HG02763 (cell line): ENCODE results near the gene GGCT.

Experiments used
- ATAC-seq: cut with Tn5 transposase; IDR thresholded peaks from one replicate; pipeline ENCODE4 v1.9.1; 2021; ENCODE audit warnings: mild to moderate bottlenecking, moderate library complexity; ENCODE audit not compliant: unreplicated experiment

Gene GGCT

DNA sequence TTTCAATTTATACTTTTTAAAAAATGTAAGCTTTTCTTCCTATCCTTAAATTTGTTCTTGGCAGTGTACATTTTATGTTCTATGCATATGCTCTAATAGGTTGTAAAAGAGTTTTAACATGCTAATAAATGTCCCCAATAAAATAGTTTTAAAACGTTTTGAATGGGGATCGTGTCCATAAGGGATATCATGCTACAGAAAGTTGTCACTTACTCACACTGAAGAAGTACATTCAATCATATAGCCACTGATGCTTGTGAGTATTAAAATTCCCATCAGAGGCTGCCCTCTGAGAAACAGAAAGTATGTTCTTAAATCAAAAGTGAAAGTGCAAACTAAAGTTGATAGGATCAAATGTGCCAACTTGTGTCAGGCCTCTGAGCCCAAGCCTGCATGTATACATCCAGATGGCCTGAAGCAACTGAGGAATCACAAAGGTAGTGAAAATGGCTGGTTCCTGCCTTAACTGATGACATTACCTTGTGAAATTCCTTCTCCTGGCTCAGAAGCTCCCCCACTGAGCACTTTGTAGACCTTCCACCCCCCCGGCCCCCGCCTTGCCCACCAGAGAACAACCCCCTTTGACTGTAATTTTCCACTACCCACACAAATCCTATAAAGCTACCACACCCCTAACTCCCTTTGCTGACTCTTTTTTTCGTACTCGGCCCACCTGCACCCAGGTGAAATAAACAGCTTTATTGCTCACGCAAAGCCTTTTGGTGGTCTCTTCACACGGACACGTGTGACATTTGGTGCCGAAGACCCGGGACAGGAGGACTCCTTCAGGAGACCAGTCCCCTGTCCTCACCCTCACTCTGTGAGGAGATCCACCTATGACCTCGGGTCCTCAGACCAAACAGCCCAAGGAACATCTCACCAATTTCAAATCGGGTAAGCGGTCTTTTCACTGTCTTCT lies 25.2 kb downstream of the GGCT start:
- no peak for ATAC-seq

DNA sequence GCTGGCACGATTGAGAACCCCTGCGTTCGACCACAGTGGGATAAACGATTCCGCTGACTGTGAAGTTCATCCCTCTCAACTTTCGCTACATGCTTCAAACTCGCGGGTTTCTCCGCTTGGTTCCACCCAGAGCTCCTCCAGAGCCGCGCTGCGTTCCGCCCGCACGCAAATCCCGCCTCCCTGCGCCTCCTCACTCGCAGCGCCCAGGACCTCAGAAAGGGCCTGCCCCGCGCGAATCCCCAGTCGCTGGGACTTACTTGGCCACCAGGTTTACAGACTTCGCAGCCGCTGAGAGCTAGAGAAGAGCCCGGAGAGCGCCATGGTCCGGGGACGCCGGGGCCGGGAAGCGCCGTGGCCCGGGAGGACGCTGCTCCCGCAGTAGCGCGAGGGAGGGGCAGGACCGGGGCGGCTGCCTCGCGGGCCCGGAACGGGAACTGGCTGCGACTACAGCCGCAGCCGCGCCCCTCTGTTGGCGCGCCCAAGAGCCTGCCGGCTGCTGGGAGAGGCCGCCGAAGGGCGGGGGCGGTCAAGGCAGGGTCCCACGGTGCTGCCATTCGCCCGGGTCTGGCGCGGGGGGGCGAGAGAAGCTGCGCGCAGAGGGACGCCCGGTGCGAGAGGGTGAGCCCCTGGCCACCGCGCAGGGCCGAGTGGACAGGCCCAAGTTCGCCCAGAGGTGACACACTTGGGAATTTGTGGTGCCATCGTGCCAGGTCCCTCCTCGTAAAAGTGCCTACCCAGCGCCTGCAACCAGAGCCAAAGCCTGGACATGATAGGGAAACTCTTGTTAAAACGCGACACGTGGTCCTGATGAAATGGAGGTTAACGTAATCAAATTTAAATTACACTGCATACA lies 26.1 kb downstream of the GGCT start, which contains the start of gene NOD1:
TSS of gene NOD1 (minus strand) at position 436 of the 853 bp plus-strand sequence. CDS start 21,863 bp downstream, outside the sequence.
- peak; percentile 89 for ATAC-seq

DNA sequence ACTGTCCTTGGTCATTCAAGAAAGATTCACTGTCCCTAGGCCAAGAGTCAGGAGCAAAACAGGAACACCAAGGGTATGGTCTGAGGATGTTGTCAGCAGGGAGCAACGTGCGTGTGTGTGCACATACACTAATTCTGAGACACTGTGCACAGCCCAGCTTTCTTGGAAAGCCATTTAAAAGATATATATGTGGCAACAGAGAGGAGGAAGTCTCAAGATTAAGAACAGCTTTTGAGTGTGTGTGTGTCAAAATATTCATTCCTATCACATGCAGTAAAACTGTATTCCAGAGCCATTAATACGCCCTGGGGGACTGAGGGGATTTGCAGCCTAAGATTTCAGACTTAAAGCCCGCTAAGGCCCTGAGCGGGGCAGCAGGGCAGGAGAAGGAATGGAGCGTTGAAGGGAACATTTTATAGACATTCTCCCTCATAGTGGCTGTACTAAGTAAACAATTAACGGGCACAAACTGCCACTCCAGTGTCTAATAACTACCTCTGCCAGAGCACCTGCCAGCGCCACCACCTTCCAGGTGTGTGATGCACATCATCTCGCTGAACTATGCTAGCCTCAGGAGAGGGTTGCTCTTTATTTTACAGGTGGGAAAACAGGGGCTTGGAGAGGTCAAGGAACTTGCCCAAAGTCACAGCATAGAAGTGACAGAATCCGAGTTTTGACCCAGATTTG lies 28.0 kb downstream of the GGCT start:
- no peak for ATAC-seq

DNA sequence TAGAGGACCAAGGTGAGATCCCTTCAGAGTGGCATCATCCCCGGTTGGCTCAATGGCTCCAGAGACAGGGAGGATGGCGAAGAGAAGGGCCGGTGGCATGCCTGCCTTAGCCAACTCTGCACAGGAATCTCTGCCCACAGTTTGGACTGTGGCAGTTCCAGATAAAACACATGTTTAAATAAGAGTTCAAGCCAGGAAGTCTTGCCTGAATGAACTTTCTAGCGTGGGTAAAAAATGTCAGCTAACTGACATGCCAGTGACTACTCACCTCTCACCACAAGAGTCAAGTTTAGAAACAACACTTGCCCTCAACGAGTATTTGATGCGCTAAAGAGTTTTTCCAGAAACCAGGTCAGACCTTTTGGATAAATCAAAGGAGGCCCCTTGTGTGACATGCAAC lies 29.0 kb downstream of the GGCT start:
- ATAC-seq, result no peak

DNA sequence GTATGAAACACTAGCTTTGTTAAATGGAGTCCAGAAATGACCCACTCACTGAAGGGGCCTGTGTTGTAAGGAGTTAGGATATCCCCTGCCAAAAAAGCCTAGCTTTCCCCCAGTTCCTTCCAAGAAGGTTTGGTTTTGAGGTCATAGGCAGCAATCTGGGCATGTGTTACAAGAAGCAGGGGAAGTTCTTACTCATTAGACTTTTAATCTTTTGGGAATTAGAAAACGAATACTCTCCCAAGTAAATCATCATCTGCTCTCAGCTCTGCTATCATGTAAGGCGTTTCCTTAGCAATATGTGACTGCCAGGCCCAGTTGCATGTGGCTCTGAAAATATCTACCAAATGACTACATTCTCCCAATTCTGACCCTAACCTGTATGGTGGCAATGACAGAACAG lies 29.7 kb downstream of the GGCT start:
- ATAC-seq, result no peak

DNA sequence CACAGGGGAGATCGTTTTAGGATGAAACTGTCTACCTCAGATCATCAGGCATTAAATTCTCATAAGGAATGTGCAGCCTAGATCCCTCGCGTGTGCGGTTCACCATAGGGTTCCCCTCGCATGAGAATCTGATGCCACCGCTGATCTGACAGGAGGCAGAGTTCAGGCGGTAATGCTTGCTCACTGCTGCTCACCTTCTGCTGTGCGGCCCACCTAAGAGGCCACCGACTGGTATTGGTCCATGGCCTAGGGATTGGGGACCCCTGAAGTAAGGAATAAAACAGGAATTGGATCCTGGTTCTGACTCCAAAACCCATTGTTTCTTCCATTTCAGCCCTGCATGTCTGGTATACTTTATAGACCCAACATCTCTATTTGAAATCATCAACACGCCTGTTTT lies 30.1 kb downstream of the GGCT start:
- no peak for ATAC-seq

DNA sequence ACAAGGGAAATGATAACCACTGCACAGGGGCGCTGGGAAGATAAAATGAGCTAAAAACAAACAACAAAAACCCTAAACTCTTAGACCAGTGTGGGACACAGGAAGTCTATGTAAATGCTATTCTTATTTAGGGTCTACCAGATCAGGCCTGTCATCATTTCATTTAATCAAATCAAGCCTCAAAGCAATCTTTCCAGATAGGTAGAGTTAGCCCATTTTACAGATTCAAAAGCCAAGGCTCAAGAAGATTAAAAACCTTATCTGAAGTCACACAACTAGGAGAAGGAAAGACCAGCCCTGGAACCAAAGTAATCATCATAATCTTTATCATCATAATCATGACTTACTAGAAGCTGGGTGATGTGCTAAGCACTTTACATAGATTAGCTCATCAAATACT lies 30.7 kb downstream of the GGCT start:
- no peak for ATAC-seq

DNA sequence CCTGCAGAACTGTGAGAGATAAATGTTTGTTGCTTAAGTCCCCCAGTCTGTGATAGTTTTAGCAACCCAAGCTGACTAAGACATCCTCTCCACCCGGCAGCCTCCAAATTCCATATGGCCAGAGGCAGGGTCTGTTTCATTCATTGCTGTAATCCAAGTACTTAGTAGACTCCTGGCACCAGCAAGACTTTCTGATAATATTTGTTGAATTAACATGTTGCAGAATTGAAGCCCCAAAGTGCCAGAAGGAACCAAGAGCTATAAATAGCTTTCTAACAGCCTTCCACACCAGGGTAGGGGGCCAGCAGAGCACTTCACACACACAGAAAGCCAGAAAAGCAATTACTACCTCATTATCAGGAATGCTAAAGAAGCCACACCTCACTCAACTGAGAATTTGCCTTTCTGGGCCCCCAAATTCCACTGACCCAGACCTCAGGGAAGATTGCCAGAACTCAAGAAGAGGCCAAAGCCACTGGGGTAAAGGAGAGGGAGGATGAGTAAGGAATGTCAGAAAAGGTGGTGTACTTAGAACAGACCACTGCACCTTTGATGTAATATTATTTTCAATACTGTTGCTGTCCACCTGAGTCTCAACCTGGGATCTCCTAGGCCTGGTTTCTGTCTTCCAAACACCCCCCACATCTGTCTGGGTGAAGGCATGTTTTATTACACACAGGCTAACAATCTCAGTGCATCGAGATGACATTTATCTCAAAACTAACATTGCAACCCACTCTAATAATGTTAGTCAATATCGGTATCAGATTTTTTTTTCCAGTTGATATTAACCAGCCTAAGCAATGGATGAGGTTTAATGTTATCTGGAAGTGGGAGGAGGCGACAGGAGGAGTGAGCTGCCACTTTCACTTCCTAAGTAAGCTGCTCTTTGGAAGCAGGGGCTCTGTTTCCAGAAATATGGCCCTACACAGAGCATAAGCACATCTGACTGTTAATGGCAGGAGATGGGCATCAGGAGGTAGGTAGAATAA lies 31.5 kb downstream of the GGCT start:
- ATAC-seq, result no peak

DNA sequence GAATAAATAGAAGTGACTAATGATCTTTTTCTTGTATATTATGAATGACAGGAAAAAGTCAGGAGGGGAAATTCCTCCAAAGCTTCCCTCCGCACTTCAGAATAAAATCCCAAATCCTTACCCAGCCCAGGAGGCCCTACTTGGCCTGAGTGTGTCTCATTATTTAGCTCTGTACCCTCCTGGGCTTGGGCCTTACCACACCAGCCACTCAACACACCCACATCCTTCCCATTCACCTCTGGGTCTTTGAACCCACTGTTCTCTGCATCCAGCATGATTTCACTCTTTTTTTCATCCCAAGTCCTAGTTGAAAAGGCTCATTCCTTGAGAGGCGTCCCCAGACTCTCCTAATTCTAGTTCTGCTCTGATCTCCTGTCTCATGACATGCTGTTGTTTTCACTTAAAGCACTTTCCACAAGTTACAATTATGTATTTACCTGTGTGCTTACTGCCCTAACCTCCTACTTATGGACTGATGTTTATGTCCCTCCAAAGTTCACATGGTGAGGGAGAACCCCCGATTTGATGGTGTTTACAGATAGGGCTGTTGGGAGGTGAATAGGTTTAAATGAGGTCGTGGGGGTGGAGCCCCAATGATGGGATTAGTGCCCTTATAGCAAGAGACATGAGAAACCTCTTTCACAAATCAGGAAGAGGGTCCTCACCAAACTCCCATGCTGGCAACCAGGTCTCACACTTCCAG lies 32.4 kb downstream of the GGCT start:
- no peak for ATAC-seq

DNA sequence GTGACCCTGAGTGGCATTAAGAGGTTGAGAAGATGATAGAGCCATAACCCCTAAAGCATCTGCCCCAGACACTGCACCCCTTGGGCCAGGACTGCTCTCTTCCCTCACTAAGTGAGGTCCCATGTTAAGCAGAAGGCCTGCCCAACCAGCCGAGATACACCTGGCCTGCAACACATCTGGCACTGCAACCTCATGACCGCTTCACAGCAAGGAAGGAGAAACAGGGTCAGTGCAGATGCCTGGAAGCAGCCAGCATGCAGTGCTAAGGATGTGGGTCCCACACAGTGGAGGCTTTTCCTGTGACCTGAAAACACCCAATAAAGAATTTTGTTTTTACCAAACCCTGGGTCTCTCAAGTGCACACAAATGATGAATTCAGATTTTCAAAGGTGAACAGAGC lies 33.4 kb downstream of the GGCT start:
- no peak for ATAC-seq

DNA sequence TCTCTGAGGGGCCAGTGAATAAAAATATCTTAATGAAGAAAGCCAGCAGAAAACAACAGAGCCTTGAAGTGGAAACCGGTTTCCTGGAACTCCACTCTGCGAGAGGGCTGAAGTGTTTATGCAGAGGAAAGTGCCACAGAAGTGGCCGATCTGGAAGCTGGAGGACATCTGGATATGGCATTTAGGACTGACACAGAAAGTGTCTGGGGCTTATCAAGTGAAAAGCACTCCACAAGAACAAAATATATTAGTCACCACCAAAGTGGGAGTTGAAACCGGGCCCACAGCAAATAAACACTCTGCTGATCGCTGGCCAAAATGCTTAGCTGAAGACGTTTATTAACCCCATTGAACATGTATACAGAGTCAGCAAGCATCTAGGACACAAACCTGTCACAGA lies 33.9 kb downstream of the GGCT start:
- no peak for ATAC-seq

DNA sequence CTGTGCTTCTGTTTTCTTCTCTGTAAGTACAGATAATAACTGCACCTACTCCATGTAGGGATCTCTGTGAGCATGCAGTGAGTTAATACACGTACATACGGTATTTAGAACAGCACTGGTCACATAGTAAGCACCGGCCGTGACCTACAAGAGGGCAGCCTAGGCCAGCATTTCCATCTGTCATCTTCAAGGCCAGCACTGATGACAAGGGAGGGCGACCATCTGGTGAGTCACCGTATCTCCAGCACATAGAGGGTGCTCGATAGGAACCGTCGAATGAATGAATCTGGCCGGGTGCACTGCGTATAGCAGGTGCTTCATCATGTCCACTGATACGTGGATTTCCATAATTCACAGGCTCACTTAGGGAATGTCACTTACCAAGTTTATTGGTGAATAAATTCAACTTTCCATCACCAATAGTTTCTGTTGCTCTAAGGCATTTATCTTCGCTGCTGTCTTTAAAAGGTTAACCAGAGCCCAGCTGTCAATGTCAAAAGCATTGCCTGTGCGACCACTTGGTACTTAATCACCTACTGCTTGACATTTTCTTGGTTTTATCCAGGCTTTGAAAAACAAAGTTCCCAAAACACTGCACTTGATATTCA lies 34.4 kb downstream of the GGCT start:
- no peak for ATAC-seq

DNA sequence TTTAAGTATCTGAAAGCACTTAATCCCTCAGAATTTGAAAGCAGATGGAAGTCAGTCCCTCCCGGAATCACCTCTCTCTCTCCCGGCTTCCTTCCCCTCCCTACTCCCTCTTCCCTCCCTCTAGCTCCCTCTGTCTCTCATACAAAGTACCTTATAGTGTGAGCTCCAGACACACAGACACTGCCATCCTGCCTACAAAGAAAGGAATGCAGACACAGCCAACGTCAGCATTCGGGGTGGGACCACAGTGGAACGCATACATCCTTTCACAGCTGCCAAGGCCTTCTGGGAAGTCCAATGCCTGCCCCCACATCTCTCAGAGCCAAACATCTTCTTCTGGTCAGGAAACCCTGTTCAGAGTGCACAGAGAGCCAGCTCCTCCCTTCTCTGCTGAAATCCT lies 35.3 kb downstream of the GGCT start:
- no peak for ATAC-seq

DNA sequence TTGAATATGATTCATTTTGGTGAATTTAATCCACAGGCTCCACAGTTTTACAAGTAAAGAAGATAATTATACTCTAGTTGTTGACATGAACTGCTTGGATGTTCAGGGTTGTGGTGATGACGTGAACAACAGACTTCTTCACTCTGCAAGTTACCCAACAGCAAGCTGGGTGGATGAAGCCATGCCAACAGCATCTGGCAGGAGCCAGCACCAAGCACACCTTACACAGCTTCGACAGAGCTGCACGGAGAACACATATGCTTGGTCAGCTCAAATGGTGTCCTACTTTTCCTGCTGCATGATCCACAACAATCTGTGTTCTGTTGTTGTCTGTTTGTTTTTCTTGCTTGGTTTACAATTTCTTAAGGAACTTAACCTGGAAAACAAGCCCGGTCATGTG lies 35.8 kb downstream of the GGCT start:
- ATAC-seq, result no peak

DNA sequence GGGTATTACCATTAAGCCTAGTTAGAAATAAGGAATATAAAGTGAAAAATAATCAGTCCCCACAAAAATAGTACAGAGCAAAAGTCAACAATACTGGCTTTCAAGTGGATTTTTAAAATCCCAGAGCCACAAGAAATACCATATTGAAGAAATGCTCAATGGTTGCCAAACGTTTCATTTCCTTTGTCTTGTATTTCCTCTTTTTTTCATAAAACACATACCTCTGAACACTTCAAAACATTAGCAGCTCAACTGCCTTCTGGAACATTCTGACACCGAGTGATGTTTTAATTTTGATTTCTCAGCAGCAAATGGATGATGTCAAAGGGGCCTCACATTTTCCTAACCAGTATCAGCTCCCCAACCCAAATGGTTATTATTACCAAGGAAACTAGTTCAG lies 36.6 kb downstream of the GGCT start:
- ATAC-seq, result no peak

DNA sequence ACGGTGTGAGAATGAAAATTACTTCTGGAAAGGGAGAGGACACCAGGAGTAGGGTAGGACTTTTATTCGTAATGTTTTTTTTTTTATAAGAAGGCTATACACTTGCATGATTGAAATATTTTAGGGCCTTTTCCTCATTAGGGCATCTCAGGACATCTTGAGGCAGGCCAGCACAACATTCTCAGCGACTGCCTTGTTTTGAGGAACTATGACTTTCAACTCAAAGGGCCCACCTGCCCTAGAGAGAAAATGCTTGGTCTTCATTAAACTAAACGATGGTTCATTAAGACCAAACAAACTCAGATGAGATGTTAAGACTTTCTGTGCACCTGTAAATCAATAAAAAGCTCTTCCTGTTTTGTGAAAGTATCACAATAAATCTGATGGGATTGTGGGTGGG lies 37.4 kb downstream of the GGCT start:
- ATAC-seq, result no peak

DNA sequence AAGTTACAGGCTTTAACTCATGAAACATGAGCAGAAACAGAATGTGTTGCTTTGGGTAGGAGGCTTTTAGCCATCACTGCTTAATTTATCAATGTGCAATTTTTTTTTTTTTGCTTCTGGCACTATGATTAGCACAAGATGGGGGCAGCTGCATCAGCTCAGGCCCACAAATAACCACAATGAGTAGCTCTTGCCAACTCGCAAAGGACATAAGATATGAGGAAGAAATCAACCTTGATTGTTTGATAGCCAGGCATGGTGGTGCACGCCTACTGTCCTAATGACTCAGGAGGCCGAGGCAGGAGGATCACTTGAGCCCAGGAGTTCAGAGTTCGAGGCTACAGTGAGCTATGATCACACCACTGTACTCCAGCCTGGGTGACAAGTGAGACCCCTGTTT lies 38.4 kb downstream of the GGCT start:
- no peak for ATAC-seq

DNA sequence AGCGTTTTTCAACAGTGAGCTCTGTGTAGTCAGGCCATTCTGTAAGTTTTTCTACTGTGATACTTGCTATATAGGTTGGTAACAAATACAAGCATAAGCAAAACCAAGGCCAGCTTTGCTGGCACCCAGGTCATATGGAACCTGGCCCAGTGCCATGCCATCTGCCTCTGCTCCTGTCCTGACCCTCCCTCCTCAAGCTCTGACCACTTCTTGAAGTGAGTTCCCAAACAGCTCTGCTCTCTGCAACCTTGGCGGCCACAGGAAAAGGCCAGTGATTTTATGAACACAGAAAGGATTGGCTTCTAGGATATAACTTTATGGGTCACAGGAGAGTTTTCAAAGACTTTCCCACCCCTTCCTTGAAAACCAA lies 38.8 kb downstream of the GGCT start:
- ATAC-seq, result no peak
